ENCODE measurements around the gene MAPK7.
"Not testable (repeated sequence)": the region's sequence is repeated elsewhere in the genome, so short reads cannot be mapped to it uniquely, and the experiment has no call there.

Gene MAPK7

GRCh38 chr17:19343256-19343630 is 35.1 kb upstream of the MAPK7 start:
- DNase-seq (ENCODE audit: low spot score): no peak

GRCh38 chr17:19343671-19344151 is 34.6 kb upstream of the MAPK7 start:
- DNase-seq (ENCODE audit: low spot score): no peak

- DNase-seq (ENCODE audit: low spot score): no peak
Observed at GRCh38 chr17:19344311-19345066, 33.8 kb upstream of the MAPK7 start.

- DNase-seq (ENCODE audit: low spot score): no peak
Observed at GRCh38 chr17:19345067-19345460, 33.2 kb upstream of the MAPK7 start.

- DNase-seq (ENCODE audit: low spot score): no peak
Observed at GRCh38 chr17:19345486-19346350, 32.6 kb upstream of the MAPK7 start.

- peak; percentile 35 for DNase-seq (ENCODE audit: low spot score)
Observed at GRCh38 chr17:19346351-19347255, 31.7 kb upstream of the MAPK7 start.

GRCh38 chr17:19347323-19348080 is 30.8 kb upstream of the MAPK7 start:
- no peak for DNase-seq (ENCODE audit: low spot score)

- no peak for DNase-seq (ENCODE audit: low spot score)
Observed at GRCh38 chr17:19348081-19348650, 30.1 kb upstream of the MAPK7 start.

- DNase-seq (ENCODE audit: low spot score): no peak
Observed at GRCh38 chr17:19348806-19349205, 29.5 kb upstream of the MAPK7 start.

- not testable (repeated sequence) for DNase-seq (ENCODE audit: low spot score)
Observed at GRCh38 chr17:19353401-19353800, 24.9 kb upstream of the MAPK7 start.

GRCh38 chr17:19354748-19355147 is 23.6 kb upstream of the MAPK7 start:
- DNase-seq (ENCODE audit: low spot score): no peak

- no peak for DNase-seq (ENCODE audit: low spot score)
Observed at GRCh38 chr17:19357351-19357750, 20.9 kb upstream of the MAPK7 start.

GRCh38 chr17:19357761-19358160 is 20.5 kb upstream of the MAPK7 start:
- DNase-seq (ENCODE audit: low spot score): no peak

- DNase-seq (ENCODE audit: low spot score): no peak
Observed at GRCh38 chr17:19359151-19359550, 19.1 kb upstream of the MAPK7 start.

GRCh38 chr17:19359856-19360255 is 18.4 kb upstream of the MAPK7 start:
- DNase-seq (ENCODE audit: low spot score): no peak

- no peak for DNase-seq (ENCODE audit: low spot score)
Observed at GRCh38 chr17:19360772-19361171, 17.5 kb upstream of the MAPK7 start.

- DNase-seq (ENCODE audit: low spot score): no peak
Observed at GRCh38 chr17:19361326-19361725, 17.0 kb upstream of the MAPK7 start.

GRCh38 chr17:19361944-19362276 is 16.4 kb upstream of the MAPK7 start:
- DNase-seq (ENCODE audit: low spot score): no peak

GRCh38 chr17:19362277-19363113 is 15.8 kb upstream of the MAPK7 start, which contains the start of gene B9D1:
Gene B9D1 (minus strand): TSS chr17:19362723. CDS start chr17:19362569, 154 bp downstream.
- peak; percentile 94 for DNase-seq (ENCODE audit: low spot score)

- DNase-seq (ENCODE audit: low spot score): no peak
Observed at GRCh38 chr17:19363114-19363438, 15.2 kb upstream of the MAPK7 start.

Data from kidney tubule cell (primary cell).